Measurements from ENCODE around the gene BBX. TPM values are rescaled to one million over a fixed set of nuclear protein-coding genes. Genes with fewer than 3 reads are reported as not detected.

BBX gene
- total and polyA plus RNA-seq, 2 of the 4 experiments (the other 2 are of a cell fraction): 13.6 to 107 TPM

DNA sequence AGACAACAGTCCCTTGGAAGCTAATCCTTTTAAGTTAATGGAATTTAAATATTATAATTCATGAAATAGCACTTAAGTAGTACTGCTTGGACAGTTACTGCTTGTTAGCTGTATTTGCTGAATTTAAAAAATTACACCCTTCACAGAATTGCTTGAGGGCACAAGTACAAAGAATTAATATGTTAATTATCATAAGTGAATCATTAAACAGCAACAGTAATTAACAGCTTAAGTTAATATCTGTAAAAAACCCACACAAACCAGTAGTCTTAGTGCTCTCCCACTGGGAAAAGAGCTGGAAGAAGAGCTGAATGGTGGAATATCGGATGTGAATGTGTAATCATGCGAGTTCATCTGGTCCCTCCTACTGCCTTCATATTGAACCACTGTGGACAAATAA is 336.1 kb downstream of the BBX start:
- Histone ChIP-seq H3K4ac (ENCODE audit: low read depth, low read length) (no peak overlapping the region), H3K4me3 (ENCODE audit: insufficient read depth, low read depth, low read length) (no peak overlapping the region), H3K56ac (ENCODE audit: extremely low read depth, insufficient read depth, low read length) (no peak overlapping the region), H4K20me1 (ENCODE audit: insufficient read depth, low read length) (no peaks in the 10 kb centered on the region), H2BK20ac (ENCODE audit: low read depth, low read length) (no peak overlapping the region), H4K5ac (ENCODE audit: low read depth, low read length) (no peak overlapping the region), H4K91ac (ENCODE audit: insufficient read depth, low read depth, low read length) (no peak overlapping the region), H3K4me1 (ENCODE audit: control insufficient read depth, insufficient read depth, low read length) (no peaks in the 10 kb centered on the region), H2BK5ac (ENCODE audit: low read depth, low read length, poor library complexity, severe bottlenecking) (no peak overlapping the region), H2BK120ac (ENCODE audit: low read depth, low read length) (no peak overlapping the region), H3K36me3 (ENCODE audit: control insufficient read depth, insufficient read depth, low read length) (no peaks in the 10 kb centered on the region), H3K4me2 (ENCODE audit: low read depth, low read length) (no peak overlapping the region), H4K8ac (ENCODE audit: low read depth in 2 of 2, low read length in 2 of 2) (no peak overlapping the region), H3K18ac (ENCODE audit: low read depth, low read length) (no peak overlapping the region), H3K79me1 (ENCODE audit: low read depth in 1 of 2, low read length in 2 of 2) (no peaks in the 10 kb centered on the region), H3K9me3 (ENCODE audit: control insufficient read depth, insufficient read depth, low read length) (no peaks in the 10 kb centered on the region), H3K9ac (ENCODE audit: low read depth, low read length) (no peak overlapping the region), H3K9me1 (ENCODE audit: insufficient read depth, low read length) (no peaks in the 10 kb centered on the region), H2AK9ac (replicated peaks; ENCODE audit: low read depth, low read length, poor library complexity) (no peak overlapping the region), H2BK15ac (ENCODE audit: low read depth, low read length) (no peak overlapping the region), H3K27ac (ENCODE audit: insufficient read depth, low read length) (no peak overlapping the region), H3K27me3 (ENCODE audit: control insufficient read depth, insufficient read depth, low read length) (peaks cover 5% of the 10 kb centered on the region), H2AFZ (replicated peaks; ENCODE audit: low read length, poor library complexity) (no peak overlapping the region), H2AK5ac (ENCODE audit: low read depth, low read length) (no peak overlapping the region), H3K14ac (replicated peaks; ENCODE audit: low read depth, low read length) (no peak overlapping the region), H3K23ac (ENCODE audit: low read depth, low read length) (no peak overlapping the region)
- TF ChIP-seq NFE2L2 (IDR thresholded peaks at IDR 0.05; ENCODE audit: low read depth, low read length) (no peak), CEBPB (IDR thresholded peaks at IDR 0.05; ENCODE audit: low read depth, low read length) (no peak), POLR2A (IDR thresholded peaks at IDR 0.05; ENCODE audit: low read depth, low read length) (no peak), SMC3 (IDR thresholded peaks at IDR 0.05; ENCODE audit: low read depth, low read length) (no peak), RFX5 (IDR thresholded peaks at IDR 0.05; ENCODE audit: low read depth, low read length) (no peak), CHD1 (IDR thresholded peaks at IDR 0.05; ENCODE audit: low read depth, low read length) (no peak), RAD21 (IDR thresholded peaks at IDR 0.05; ENCODE audit: low read length) (no peak)
- TF ChIP-seq, protein P1, sequence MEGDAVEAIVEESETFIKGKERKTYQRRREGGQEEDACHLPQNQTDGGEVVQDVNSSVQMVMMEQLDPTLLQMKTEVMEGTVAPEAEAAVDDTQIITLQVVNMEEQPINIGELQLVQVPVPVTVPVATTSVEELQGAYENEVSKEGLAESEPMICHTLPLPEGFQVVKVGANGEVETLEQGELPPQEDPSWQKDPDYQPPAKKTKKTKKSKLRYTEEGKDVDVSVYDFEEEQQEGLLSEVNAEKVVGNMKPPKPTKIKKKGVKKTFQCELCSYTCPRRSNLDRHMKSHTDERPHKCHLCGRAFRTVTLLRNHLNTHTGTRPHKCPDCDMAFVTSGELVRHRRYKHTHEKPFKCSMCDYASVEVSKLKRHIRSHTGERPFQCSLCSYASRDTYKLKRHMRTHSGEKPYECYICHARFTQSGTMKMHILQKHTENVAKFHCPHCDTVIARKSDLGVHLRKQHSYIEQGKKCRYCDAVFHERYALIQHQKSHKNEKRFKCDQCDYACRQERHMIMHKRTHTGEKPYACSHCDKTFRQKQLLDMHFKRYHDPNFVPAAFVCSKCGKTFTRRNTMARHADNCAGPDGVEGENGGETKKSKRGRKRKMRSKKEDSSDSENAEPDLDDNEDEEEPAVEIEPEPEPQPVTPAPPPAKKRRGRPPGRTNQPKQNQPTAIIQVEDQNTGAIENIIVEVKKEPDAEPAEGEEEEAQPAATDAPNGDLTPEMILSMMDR (conservative IDR thresholded peaks at IDR 0.05; ENCODE audit: low read depth, low read length): no peak
- dilution Hi-C loops (cut with HindIII; ENCODE audit: low sequenced_read_pairs, unreplicated experiment): no loop called here
- no peak for ATAC-seq (ENCODE audit: low read depth)
- WGBS, 2 experiments (ENCODE audit: extremely low coverage in 2 of 2, insufficient read length in 1 of 2): no CpG with 5 or more reads among the region's 2 CpGs
- DNase-seq: no peak
- CTCF ChIA-PET: interaction anchor here (1.8 kb wide), 1 partner anchor 13 kb away, joined by 5 read pairs; no protein-coding TSS in a partner anchor
- POLR2A ChIA-PET (ENCODE audit: unreplicated experiment): no interaction called here
- in situ Hi-C loops (cut with MboI; ENCODE audit: low sequenced_read_pairs): no loop called here
- intact Hi-C loops (cut with micrococcal nuclease): no loop called here
- no TSS peak for BruUV-seq (replicated peaks)

Other genes with a start within 250 kb of the BBX start
- not detected in 2 replicates for gene CCDC54, start 145.5 kb upstream of the BBX start, total RNA-seq (2012; rRNA removed)
- not detected in 2 replicates for gene CCDC54, start 145.5 kb upstream of the BBX start, polyA plus RNA-seq (2012; rRNA removed)

All from IMR-90 (cell line).